Activated T-helper 1 cell treated with Interleukin-2 at 50 U/mL for 16 hours (primary cell): ENCODE measurements around the gene MRPL41.
"Not testable (repeated sequence)": the region's sequence is repeated elsewhere in the genome, so short reads cannot be mapped to it uniquely, and the experiment has no call there.

ENCODE experiments used
- DNase-seq: peaks from one replicate; pipeline ENCODE4 v3.0.0-alpha.2; 2020; ENCODE audit warnings: low read depth

The MRPL41 gene

DNA sequence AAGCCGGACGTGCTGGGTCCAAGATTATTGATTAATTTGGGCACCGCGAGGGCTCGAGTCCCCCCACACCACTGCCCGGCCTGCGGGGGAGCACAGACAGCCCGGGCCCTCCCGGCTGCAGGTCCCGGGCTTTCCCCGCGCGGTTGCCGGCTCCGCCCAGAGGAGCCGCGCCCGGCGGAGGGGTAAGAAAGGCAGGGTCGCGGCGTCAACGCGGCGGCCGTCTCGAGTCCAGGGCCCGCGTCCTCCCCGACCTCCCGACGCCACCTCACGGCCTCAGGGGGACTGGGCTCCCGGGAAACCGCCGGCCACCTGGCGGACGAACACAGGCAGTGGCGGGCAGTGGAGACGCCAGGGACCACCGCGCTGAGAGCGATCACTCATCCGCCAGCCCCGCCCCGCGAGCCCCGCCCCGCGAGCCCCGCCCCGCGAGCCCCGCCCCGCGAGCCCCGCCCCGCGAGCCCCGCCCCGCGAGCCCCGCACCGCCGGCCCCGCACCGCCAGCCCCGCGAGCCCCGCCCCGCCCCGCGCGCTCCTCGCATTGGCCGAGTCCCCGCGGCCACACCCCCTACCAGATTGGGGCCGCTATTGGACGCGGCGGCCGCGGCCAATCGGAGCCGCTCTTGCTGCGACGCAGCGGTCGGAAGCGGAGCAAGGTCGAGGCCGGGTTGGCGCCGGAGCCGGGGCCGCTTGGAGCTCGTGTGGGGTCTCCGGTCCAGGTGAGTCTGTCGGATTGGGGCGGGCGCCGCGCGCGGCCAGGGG, at the start of gene MRPL41:
Gene MRPL41 (plus strand): TSS at position 616 of the 758 bp plus-strand sequence. CDS start 203 bp downstream, outside the sequence.
- peak; percentile 81 for DNase-seq

DNA sequence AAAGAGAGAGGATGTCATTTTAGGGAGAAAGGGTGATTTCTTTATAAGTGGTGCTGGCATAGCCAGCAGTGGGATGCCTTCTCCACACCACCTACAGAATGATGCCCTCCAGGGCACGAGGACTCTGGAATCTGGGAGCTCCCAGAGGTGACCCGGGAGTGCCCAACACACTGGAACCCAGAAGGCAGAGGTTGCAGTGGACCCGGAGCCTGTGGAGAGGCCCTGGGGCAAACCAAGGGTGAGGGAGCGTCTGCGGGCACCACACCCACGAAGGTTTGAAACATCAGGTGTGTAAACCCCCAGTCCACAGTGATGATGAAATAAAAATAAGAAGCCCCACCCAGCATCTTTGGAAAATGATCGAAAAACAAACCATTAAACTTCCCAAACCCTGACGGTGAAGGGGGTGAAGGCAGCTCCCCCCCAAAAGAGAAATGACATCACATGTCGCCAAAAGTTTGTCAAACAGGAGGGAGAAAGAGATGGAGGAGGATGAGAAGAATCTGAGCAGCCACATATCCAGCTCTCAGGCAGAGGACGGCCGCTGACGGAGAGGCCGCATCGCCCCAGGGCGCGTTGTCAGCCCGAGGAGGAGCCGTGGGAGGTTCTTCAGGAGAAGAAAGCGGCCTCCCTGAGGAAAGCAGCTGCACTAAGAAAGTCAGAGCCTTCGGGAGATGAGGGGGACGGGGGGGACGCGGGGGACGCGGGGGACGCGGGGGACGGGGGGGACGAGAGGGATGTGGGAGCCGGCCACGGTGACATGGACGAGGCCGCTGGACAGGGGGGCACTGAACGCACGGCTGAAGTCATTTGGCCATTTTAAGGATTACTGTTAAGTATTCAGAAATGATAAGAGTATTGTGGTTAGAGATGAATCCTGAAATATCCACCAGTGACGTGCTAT, 49.4 kb upstream of the MRPL41 start:
- DNase-seq = no peak

DNA sequence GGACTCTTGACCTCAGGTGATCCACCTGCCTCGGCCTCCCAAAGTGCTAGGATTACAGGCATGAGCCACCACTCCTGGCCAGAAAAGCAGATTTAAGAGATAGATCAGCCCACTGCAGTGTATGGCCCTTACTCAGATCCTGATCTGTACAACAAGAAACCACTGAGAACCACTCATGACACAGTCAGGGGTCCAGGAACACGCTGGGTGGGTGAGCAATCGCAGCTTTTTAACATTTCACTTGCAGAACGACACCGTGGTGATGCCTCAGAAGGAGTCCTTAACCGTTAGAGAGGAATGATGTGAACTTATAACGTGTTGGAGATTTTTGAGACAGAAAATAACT, 47.3 kb upstream of the MRPL41 start:
- DNase-seq = no peak

DNA sequence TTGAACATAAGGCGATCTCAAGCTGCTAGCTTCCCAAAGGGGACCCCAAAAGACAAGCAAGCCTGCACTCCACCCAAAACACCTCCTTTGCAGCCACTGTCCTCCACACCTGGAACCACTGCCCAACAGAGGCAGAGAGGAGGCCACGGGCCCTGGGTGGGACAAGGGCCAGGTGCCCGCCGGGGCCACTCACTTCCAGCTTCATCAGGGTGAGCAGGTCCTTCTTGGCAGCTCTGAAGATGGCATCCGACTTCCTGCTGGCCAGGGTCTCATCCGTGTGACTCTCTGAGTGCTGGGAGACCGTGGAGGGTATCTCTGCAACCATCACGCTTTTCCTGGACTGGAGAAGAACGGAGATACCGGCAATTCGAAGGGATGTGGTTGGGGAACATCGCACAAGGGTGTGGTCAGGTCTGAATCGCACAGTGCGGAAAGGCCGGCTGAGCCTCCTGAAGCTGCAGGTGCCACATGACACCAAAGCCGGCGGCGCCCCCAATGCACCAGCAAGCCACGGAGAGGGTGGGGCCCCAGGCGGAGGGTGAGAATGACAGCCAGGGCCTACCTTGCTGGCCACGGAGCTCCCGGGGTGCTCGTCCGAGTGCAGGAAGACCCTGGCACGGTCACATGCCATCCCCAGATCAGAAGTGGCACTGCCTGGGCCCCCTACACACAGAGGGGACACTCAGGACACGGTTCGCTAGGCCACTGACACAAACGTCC, 46.1 kb upstream of the MRPL41 start:
- no peak for DNase-seq

DNA sequence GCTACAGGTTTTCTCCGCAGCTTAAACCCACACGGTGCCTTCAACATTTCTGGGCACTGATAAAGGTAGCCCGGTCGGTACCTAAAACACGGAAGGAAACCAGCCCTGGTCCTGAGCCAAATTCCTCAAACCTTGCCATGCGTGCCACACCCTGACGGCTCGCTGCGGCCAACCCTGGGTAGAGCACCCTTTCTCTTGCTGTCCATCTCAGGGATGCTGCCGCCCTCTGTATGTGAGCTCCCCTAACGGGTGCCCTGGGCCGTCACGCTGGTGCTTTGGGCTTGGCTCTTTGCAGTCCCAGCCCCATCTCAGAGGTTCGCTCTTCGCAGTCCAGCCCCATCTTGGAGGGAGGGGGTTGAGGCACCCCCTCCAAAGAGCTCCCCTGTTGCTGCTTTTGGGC, 45.4 kb upstream of the MRPL41 start:
- no peak for DNase-seq

DNA sequence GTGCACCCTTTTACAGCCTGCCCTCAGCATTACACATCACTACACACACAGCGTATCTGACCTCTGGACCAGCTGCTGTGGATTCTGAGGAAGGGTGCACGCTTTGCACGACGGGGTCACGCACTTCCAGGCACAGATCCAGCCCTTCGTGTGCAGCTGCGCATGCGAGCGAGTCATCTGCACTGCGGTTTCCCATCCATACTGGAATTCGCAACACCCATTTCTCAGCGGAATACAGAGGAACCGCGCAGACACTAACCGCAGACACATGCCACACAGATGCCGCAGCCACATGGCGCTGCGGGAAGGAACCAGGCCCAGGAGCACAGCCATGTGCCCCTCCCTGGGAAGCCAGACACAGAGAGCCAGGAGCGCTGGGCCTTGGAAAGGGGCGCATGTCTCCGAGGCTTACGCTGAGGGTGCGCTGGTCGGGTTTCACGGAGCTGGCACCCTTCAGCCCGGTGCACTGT, 44.9 kb upstream of the MRPL41 start:
- DNase-seq = no peak

DNA sequence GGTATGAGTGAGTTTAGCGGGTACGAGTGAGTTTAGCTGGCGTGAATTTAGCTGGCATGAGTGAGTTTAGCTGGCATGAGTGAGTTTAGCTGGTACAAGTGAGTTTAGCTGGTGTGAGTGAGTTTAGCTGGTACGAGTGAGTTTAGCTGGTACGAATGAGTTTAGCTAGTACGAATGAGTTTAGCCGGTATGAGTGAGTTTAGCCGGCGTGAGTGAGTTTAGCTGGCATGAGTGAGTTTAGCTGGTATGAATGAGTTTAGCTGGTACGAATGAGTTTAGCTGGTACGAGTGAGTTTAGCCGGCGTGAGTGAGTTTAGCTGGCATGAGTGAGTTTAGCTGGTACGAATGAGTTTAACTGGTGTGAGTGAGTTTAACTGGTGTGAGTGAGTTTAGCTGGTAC, 42.5 kb upstream of the MRPL41 start:
- no peak for DNase-seq

DNA sequence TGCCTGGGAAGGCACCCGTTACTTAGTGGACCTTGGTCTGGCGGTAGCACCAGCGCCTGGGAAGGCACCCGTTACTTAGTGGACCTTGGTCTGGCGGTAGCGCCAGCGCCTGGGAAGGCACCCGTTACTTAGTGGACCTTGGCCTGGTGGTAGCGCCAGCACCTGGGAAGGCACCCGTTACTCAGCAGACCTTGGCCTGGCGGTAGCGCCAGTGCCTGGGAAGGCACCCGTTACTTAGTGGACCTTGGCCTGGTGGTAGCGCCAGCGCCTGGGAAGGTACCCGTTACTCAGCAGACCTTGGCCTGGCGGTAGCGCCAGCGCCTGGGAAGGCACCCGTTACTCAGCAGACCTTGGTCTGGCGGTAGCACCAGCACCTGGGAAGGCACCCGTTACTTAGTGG, 40.6 kb upstream of the MRPL41 start:
- not testable (repeated sequence) for DNase-seq

DNA sequence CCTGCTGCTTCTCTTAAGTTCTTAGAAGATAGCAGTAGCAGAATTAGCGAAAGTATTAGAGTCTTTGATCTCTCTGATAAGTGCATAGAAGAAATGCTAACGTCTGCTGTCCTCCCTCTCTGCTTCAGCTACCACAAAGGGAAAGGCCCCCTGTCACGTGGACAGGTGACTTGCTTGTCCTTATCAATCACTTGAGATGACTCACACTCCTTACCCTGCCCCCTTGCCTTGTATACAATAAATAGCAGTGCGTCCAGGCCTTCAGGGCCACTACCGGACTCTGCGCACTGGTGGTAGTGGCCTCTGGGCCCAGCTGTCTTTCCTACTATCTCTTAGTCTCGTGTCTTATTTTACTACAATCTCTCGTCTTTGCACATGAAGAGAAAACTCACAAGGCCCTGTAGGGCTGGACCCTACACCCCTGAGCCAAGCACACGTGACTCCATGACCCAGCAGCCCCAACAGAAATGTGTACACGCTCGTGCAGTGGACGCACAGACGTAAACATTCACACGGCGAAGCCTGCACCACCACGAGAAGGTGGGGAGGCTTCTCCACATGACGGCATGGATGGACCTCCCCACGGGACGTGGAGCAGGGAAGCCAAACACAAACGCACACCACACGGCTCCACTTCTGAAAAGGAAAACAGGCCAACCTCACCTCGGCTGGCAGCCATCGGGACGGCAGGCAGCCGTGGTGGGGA, 39.8 kb upstream of the MRPL41 start:
- no peak for DNase-seq

DNA sequence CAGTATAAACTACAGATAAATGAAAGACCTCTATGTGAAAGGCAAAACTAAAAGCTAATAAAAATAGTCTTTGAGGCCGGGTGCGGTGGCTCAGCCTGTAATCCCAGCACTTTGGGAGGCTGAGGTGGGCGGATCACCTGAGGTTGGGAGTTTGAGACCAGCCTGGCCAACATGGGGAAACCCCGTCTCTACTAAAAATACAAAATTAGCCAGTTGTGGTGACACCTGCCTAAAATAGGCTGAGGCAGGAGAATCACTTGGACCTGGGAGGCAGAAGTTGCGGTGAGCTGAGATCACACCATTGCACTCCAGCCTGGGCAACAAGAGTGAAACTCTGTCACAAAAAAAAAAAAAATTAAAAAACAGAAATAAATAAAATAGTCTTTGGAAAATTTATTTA, 38.5 kb upstream of the MRPL41 start:
- DNase-seq = not testable (repeated sequence)

DNA sequence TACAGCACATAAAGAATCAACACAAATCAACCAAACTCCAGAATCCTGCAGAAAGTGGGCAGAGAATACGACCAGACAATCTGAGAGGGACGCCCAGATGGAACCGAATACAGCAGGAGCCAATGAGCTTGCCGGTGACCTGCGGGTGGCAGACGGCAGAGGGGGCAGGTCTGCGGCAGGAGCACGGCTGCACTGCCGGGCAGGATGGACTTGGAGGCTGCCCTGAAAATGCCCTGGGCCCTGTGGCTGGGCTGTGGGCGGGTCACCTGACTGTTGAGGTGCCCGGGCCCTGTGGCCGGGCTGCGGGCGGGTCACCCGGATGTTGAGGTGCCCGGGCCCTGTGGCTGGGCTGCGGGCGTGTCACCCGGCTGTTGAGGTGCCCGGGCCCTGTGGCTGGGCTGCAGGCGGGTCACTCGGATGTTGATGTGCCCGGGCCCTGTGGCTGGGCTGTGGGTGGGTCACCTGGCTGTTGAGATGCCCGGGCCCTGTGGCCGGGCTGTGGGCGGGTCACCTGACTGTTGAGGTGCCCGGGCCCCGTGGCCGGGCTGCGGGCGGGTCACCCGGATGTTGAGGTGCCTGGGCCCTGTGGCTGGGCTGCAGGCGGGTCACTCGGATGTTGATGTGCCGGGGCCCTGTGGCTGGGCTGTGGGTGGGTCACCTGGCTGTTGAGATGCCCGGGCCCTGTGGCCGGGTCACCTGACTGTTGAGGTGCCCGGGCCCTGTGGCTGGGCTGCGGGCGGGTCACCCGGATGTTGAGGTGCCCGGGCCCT, 37.7 kb upstream of the MRPL41 start:
- not testable (repeated sequence) for DNase-seq

DNA sequence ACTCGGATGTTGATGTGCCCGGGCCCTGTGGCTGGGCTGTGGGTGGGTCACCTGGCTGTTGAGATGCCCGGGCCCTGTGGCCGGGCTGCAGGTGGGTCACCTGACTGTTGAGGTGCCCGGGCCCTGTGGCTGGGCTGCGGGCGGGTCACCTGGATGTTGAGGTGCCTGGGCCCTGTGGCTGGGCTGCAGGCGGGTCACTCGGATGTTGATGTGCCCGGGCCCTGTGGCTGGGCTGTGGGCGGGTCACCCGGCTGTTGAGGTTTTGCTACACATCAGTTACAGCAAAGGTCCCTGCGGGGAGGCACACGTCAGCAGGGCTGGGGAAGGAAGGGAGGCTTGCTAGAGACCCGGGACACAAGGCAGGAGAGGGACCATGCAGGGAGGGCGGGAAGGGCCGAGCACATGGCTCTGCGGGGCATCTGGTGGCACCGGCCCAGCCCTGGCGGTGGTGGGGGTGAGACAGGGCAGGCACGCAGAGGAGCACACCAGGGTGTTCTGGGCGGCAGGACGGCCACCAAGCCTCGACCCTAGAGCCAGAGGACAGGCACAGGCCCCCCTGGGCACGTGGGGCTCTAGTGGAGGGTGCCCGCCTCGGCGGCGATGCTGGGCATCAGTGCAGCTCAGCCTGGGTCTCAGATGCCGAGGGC, 36.9 kb upstream of the MRPL41 start:
- DNase-seq = no peak

DNA sequence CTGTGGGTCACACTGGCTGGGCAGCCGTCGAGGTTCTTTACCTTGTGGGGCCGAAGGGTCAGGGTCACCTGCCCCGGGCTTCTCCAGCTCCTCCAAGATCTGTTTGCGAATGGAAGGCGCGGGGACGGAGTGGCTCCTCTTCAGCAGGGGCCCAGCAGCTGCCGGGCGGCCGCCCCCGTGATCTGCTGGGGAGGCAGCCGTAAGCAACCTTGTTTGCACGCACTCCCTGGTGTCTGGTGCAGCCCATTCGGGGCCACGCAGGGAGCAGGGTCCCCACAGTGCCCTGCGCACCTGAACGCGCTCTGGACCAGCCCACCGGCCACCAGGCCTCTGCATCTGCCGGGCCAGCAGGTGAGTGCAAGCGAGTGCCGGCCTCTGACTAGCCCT, 36.3 kb upstream of the MRPL41 start:
- no peak for DNase-seq

DNA sequence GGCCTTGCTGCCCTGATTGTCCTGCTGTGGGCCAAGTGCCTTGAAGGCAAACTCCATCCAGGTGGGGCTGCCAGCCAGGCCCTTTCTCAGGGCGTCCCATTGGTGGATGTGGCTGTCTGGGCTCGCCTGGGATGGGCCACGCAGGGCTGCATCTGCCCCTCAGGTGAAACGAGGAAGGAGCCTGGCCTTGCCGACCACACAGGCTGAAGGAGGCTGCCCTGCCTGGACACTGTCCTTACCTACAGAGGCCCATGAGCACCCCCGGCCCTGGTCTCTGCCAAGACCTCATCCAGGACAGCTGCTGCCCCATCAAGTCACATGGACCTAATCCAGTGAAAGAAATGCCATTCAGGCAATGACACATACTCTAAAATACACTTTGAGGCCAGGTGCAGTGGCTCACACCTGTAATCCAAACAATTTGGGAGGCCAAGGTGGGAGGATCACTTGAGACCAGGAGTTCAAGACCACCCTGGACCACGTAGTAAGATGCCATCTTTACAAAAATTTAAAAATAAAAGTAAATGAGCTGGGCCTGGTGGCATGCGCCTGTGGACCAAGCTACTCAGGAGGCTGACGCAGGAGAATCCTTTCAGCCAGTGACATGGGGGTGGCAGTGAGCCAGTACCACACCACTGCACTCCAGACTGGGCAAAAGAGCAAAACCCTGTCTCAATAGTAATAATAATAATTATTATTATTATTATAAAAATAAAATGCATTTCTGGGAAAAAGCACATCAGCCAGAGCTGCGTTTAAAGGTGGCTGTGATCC, 35.3 kb upstream of the MRPL41 start:
- no peak for DNase-seq

DNA sequence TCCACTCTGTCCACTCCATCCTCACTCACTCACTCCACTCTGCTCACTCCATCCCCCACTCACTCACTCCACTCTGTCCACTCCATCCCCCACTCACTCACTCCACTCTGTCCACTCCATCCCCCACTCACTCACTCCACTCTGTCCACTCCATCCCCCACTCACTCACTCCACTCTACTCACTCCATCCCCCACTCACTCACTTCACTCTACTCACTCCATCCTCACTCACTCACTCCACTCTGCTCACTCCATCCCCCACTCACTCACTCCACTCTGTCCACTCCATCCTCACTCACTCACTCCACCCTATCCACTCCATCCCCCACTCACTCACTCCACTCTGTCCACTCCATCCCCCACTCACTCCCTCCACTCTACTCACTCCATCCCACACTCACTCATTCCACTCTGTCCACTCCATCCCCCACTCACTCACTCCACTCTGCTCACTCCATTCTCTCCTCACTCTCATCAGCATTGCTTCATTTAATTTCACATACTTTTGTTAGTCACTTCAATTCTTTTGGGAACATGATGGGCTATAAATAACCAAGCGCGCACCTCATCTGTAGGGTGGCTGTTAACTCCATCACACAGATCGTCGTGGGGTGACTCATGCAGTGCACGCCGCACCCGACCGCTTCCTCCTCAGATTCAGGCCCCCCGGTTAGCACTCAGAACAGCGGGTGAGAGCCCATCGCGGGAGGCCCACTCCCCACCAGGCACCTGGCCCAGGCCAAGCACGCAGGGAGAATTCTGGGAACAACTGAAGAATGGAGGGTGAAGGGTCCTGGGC, 32.8 kb upstream of the MRPL41 start:
- not testable (repeated sequence) for DNase-seq

DNA sequence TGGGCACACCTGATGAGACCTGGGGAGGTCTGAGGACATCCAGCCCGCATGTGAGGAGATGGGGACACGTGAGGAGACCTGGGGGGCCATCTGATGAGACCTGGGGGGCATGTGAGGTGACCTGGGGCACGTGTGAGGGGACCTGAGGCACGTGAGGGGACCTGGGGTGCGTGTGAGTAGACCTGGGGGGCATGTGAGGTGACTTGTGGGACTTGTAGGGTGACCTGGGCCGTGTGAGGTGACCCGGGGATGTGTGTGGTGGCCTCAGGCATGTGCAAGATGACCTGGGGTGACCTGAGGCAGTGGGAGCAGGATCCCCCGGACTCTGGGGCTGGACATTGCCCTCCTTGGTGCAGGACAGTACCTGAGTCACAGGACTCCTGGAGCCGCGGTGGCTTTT, 32.1 kb upstream of the MRPL41 start:
- no peak for DNase-seq

DNA sequence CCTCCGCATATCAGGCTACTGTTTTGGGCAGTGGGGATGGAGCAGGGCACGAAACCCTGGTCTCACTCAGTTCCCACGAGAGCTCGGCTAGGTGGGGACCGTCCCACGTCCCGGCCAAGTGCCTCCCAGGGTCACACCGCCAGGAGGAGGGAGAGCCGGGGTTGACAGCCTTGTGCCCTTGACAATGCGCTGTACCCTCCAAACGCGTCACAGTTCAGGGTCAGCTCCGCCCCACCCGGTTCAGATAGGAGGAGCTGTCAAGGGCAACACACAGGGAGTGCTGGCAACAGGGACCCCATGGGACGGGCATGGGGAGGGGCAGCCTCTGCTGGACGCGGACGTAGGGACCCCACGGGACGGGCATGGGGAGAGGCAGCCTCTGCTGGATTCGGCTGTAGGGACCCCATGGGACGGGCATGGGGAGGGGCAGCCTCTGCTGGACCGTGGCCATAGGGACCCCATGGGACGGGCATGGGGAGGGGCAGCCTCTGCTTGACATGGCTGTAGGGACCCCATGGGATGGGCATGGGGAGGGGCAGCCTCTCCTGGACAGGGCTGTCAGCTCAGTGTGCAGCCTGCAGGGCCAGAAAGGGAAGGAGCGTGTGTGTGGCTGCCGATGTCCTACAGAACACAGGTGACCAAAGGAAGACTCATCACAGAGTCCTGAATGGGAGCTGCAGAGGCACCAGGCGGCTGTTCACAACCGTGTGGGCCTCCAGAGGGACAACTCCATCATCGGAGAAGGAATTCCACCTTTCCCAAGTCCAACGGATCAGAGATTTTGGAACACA, 30.9 kb upstream of the MRPL41 start:
- no peak for DNase-seq

DNA sequence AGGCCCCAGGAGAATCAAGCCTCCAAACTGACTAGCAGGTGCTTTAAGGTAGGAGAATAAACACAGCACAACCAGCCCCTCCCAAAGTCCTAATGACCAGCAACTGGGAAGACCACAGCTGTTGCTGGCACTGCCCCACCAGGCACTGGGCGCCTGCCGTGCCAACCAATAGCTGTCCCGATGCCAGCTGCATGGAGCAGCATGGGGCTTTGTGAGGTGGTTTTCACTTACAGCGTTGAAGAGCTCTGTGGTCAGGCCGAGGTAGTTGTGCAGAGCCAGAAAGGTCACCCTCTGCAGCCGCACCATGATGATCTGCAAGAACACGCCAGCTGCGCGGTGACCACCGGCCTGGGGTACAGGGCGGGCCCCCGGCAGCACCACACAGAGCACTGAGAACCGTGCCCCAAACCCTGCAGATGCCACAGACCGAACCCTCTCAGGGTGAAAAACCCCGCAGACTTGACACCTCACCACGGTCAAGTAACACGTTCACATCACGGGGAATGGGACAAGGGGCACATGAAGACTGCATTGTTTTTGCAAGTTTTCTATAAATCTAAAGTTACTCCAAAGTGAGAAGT, 30.2 kb upstream of the MRPL41 start:
- DNase-seq = no peak
